Parathyroid adenoma (tissue), 2 donors: Measurements from ENCODE around the gene BAD.
A peak's percentile ranks its signal among the peaks of the same experiment; 100 is the strongest.

ENCODE experiments used
- H2AFZ ChIP-seq: fragments of 300-600 bp; sonication (generic); one replicate; pipeline ENCODE4 v1.7.0; 2017; ENCODE audit warnings: antibody characterized with exemption, mild to moderate bottlenecking
- H3K27ac ChIP-seq: fragments of 300-600 bp; sonication (generic); one replicate; pipeline ENCODE4 v1.7.0; 2017
- H3K27me3 ChIP-seq: fragments of 300-600 bp; sonication (generic); one replicate; pipeline ENCODE4 v1.7.0; 2017; ENCODE audit warnings: low read length; ENCODE audit not compliant: control insufficient read depth, insufficient read depth
- H3K36me3 ChIP-seq: fragments of 300-600 bp; sonication (generic); one replicate; pipeline ENCODE4 v1.7.0; 2017; ENCODE audit warnings: low read length; ENCODE audit not compliant: control insufficient read depth, insufficient read depth
- H3K4me1 ChIP-seq: fragments of 300-600 bp; sonication (generic); one replicate; pipeline ENCODE4 v1.7.0; 2017; ENCODE audit warnings: control low read depth
- H3K4me2 ChIP-seq: fragments of 300-600 bp; sonication (generic); one replicate; pipeline ENCODE4 v1.7.0; 2017; ENCODE audit warnings: low read length
- H3K4me3 ChIP-seq: fragments of 300-600 bp; sonication (generic); one replicate; pipeline ENCODE4 v1.7.0; 2017; ENCODE audit warnings: low read depth, low read length
- H3K79me2 ChIP-seq: fragments of 300-600 bp; sonication (generic); one replicate; pipeline ENCODE4 v1.7.0; 2017; ENCODE audit warnings: control low read depth
- H3K9ac ChIP-seq: fragments of 300-600 bp; sonication (generic); one replicate; pipeline ENCODE4 v1.7.0; 2017; ENCODE audit warnings: mild to moderate bottlenecking
- H3K9me3 ChIP-seq: fragments of 300-600 bp; sonication (generic); one replicate; pipeline ENCODE4 v1.7.0; 2017; ENCODE audit warnings: low read length; ENCODE audit not compliant: control insufficient read depth
- TF ChIP-seq, protein P1 (sequence below): fragments of 300-600 bp; sonication (generic); IDR thresholded peaks from one replicate; pipeline ENCODE4 v1.7.0; 2017; ENCODE audit warnings: antibody characterized with exemption, mild to moderate bottlenecking
- donor health status: primary hyperparathyroidism.

BAD gene

DNA sequence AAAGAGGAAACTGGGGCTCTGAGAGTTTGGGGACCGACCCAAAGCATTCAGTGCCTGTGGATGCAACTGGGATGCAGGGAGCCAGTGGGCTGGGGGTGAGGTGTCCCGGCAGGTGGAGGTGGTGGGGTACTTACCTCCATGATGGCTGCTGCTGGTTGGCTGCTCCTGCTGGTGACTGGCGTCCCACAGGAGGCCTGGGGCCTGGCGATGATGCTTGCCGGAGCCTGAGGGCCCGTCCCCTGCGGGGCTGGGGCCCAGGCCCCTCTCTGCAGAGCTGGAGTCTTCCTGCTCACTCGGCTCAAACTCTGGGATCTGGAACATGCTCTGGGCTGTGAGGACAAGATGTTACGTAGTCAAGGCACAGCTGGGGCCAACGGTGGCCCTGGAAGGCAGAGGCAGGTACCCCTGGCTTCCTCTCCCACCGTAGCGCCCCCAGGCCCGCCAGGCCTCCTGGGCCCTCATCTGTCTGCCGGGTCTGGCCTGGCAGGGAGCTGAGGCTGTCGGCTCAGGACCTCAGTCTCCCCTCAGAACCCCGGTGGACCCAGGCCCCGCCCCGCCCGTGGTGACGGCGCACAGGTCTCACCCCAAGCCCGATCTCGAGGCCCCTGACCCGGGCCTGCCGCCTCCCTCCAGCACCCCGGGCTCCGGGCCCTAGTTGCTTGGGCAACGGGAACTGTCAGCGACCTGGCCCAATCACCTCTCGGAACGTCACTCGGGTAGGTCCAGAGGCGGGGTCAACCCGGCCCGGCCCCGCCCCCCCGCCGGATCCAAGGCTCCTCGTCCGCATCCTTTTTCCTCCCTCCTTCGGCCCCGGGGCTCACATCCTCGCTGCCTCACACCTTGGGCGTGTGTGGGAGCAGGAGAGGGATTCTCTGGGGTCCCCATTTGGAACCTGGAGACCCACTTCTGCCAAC is at the start of gene BAD:
TSS of gene BAD (minus strand) at position 618 of the 914 bp plus-strand sequence. CDS start at position 321, 297 bp downstream.
- Histone ChIP-seq H3K27ac (peak within 1 kb of the TSS; percentile 97), H3K4me2 (peak within 1 kb of the TSS; percentile 77), H3K27me3 (no peaks in the 10 kb centered on the region), H3K4me1 (peaks cover 6% of the 10 kb centered on the region), H3K4me3 (peak within 1 kb of the TSS; percentile 81), H3K36me3 (no peaks in the 10 kb centered on the region), H3K79me2 (peaks cover 24% of the 10 kb centered on the region), H2AFZ (peak within 1 kb of the TSS; percentile 82), H3K9me3 (no peaks in the 10 kb centered on the region), H3K9ac (peak within 1 kb of the TSS; percentile 76)
- TF ChIP-seq, protein P1, sequence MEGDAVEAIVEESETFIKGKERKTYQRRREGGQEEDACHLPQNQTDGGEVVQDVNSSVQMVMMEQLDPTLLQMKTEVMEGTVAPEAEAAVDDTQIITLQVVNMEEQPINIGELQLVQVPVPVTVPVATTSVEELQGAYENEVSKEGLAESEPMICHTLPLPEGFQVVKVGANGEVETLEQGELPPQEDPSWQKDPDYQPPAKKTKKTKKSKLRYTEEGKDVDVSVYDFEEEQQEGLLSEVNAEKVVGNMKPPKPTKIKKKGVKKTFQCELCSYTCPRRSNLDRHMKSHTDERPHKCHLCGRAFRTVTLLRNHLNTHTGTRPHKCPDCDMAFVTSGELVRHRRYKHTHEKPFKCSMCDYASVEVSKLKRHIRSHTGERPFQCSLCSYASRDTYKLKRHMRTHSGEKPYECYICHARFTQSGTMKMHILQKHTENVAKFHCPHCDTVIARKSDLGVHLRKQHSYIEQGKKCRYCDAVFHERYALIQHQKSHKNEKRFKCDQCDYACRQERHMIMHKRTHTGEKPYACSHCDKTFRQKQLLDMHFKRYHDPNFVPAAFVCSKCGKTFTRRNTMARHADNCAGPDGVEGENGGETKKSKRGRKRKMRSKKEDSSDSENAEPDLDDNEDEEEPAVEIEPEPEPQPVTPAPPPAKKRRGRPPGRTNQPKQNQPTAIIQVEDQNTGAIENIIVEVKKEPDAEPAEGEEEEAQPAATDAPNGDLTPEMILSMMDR: no peak

DNA sequence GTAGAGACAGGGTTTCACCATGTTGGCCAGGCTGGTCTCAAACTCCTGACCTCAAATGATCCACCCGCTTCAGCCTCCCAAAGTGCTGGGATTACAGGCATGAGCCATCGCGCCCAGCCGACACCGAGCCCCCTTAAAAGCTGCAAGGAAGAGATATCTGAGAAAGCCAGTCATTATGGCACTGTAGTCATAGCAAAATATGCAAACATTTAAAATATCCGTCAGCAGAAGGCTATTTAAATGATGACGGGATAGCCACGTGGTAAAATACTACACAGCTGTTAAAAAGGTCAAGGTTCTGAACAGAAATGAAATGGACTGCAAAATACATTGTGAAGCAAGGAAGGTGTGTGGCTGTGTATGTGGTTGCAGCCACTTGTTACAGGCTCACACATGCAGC is 49.1 kb upstream of the BAD start:
- H3K4me3 ChIP-seq: no peak overlapping the region
- H2AFZ ChIP-seq: no peak overlapping the region
- H3K4me2 ChIP-seq: no peak overlapping the region
- H3K9me3 ChIP-seq: no peaks in the 10 kb centered on the region
- no peak overlapping the region for H3K9ac ChIP-seq
- H3K4me1 ChIP-seq: no peaks in the 10 kb centered on the region
- no peaks in the 10 kb centered on the region for H3K36me3 ChIP-seq
- no peaks in the 10 kb centered on the region for H3K79me2 ChIP-seq
- no peak overlapping the region for H3K27ac ChIP-seq
- no peaks in the 10 kb centered on the region for H3K27me3 ChIP-seq
- TF ChIP-seq, protein P1: no peak

DNA sequence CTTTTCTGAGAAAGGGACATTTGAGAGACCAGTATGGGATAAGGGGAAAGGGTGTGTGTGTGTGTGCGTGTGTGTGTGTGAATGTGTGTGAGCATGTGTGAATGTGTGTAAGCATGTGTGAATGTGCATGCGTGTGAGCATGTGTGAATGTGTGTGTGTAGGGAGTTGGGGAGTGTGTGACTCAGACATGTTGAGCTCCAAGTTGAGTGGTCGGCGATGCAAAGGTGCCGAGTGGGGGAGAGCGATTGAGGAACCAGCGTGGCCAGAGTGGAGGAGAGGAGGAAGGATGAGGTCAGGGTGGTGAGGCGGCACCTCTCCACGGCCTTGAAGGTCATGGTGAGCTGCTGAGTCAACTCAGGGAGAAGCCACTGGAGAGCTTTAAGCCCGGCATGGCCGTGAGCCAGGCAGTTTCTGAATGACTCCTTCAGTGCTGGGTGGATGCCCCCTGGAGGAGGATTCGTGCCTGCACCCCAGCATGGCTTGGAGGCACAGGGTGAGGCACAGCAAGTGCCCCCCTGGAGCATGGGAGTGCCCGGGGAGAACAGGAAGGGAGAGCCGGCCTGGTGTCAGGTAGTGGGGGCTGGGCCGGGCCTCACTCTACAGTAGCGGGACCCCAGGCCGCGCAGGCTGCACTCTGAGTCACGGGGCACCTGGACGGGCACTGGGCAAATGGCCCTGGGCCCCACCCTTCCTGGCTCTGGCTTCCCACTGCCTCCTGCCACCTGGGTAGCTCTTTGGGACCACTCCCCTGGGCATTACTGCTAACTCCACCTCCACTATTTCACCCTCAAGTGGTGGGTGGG is 47.3 kb upstream of the BAD start:
- H3K27me3 ChIP-seq: no peaks in the 10 kb centered on the region
- no peak overlapping the region for H3K9ac ChIP-seq
- H3K27ac ChIP-seq: no peak overlapping the region
- H3K4me1 ChIP-seq: no peaks in the 10 kb centered on the region
- H3K79me2 ChIP-seq: no peaks in the 10 kb centered on the region
- H3K4me3 ChIP-seq: peak overlapping the region; percentile 9
- no peaks in the 10 kb centered on the region for H3K9me3 ChIP-seq
- TF ChIP-seq, protein P1: peak; percentile 41
- no peak overlapping the region for H3K4me2 ChIP-seq
- H2AFZ ChIP-seq: peak overlapping the region; percentile 63
- H3K36me3 ChIP-seq: no peaks in the 10 kb centered on the region

DNA sequence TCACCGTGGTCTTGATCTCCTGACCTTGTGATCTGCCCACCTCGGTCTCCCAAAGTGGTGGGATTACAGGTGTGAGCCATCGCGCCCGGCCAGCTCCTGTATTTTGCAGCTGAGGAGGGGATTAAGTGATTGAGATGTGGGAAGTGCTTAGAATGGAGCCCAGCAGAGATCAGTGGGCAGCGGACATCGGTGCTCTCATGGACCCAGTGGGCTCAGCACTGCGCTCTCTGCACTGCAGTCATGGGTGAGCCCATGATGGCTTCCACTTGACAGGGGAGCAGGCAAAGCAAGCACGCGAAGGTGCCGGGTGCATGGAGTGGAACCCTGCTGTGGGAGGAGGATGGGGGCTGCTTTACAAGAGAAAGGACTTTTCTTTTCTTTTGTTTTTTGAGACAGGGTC is 46.4 kb upstream of the BAD start:
- TF ChIP-seq, protein P1: no peak
- H3K27me3 ChIP-seq: no peaks in the 10 kb centered on the region
- H3K27ac ChIP-seq: no peak overlapping the region
- no peaks in the 10 kb centered on the region for H3K36me3 ChIP-seq
- no peaks in the 10 kb centered on the region for H3K79me2 ChIP-seq
- H3K9me3 ChIP-seq: no peaks in the 10 kb centered on the region
- H3K4me2 ChIP-seq: no peak overlapping the region
- no peak overlapping the region for H3K4me3 ChIP-seq
- H3K9ac ChIP-seq: no peak overlapping the region
- H3K4me1 ChIP-seq: no peaks in the 10 kb centered on the region
- H2AFZ ChIP-seq: no peak overlapping the region
